ENCODE data around the gene NT5M.

DNA sequence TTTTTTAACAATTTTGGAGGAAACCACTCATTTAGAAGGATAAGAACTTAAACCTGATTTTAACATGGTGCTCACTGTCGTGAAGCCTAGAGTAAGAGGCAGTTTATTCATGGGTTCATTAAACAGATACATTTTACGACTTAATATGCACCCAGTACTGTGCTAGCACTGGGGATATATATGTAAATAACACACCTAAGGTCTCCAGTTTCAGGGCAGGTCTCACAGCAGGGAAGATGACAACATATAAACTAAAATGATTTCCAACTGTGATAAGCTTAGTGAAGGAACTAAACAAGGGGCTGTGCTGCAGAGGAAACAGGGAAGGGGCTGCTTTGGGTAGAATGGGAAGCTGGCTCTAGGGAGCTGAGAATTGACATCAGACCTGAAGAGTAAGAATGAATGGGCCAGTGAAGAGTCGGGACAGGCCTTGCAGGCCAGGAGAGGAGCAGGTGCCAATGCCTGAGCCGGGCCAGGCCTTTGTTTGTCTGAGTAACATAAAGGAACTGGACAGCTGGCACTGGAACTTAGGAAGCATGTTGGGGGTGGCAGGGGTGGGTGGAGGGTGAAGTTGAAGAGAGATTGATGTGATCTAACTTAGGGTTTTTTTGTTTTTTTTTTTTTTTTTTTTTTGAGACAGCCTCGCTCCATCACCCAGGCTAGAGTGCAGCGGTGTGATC is 12.1 kb downstream of the NT5M start:
- TF ChIP-seq ESRRG (CRISPR knock-in tag; IDR thresholded peaks at IDR 0.05) (no peak), CSDC2 (CRISPR knock-in tag; IDR thresholded peaks at IDR 0.05) (no peak)
- TF ChIP-seq, protein P1, sequence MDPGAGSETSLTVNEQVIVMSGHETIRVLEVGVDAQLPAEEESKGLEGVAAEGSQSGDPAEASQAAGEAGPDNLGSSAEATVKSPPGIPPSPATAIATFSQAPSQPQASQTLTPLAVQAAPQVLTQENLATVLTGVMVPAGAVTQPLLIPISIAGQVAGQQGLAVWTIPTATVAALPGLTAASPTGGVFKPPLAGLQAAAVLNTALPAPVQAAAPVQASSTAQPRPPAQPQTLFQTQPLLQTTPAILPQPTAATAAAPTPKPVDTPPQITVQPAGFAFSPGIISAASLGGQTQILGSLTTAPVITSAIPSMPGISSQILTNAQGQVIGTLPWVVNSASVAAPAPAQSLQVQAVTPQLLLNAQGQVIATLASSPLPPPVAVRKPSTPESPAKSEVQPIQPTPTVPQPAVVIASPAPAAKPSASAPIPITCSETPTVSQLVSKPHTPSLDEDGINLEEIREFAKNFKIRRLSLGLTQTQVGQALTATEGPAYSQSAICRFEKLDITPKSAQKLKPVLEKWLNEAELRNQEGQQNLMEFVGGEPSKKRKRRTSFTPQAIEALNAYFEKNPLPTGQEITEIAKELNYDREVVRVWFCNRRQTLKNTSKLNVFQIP (CRISPR knock-in tag; IDR thresholded peaks at IDR 0.05; ENCODE audit: borderline replicate concordance, low read depth), result no peak

Data from SK-N-SH treated with all-trans-retinoic acid at 6 μM for 48 hours (cell line).